Endothelial cell (in vitro differentiated cells): ENCODE data around the gene CARD11. TPM values are rescaled to one million over a fixed set of nuclear protein-coding genes. Genes with fewer than 3 reads are reported as not detected.

ENCODE experiments used
- DNase-seq: peaks from one replicate; pipeline ENCODE4 v3.0.0; 2021; ENCODE audit warnings: low spot score
- H3K27ac Mint-ChIP-seq: one replicate; pipeline ENCODE4 v1.8.0; 2021; ENCODE audit warnings: mixed read lengths, inconsistent platforms; ENCODE audit not compliant: unreplicated experiment
- H3K27me3 Mint-ChIP-seq: one replicate; pipeline ENCODE4 v1.8.0; 2021; ENCODE audit warnings: mild to moderate bottlenecking, moderate library complexity, mixed read lengths, inconsistent platforms; ENCODE audit not compliant: unreplicated experiment
- H3K36me3 Mint-ChIP-seq: one replicate; pipeline ENCODE4 v1.8.0; 2021; ENCODE audit warnings: mild to moderate bottlenecking, low read depth, mixed read lengths, inconsistent platforms; ENCODE audit not compliant: unreplicated experiment
- H3K4me1 Mint-ChIP-seq: one replicate; pipeline ENCODE4 v1.8.0; 2021; ENCODE audit warnings: mild to moderate bottlenecking, mixed read lengths, inconsistent platforms; ENCODE audit not compliant: unreplicated experiment
- H3K4me3 Mint-ChIP-seq: one replicate; pipeline ENCODE4 v1.8.0; 2021; ENCODE audit warnings: mild to moderate bottlenecking, mixed read lengths, inconsistent platforms; ENCODE audit not compliant: unreplicated experiment
- H3K9me3 Mint-ChIP-seq: one replicate; pipeline ENCODE4 v1.8.0; 2021; ENCODE audit warnings: mixed read lengths, inconsistent platforms; ENCODE audit not compliant: unreplicated experiment
- total RNA-seq: library from RNA; stranded (reverse); fragmentation: NEBNext Ultra II Directional; extraction: Animal tissue kit (Norgen Biotek cat#: 25700); gene quantifications from one replicate; pipeline ENCODE4 v1.2.1, GENCODE V29; 2021; ENCODE audit not compliant: unreplicated experiment
- TF ChIP-seq, protein P1 (sequence below): fragments of 200-600 bp; sonication (generic); IDR thresholded peaks from one replicate; pipeline ENCODE4 v1.5.0; 2021; ENCODE audit warnings: antibody characterized with exemption; ENCODE audit not compliant: unreplicated experiment

CARD11 gene
- total RNA-seq, 1 donor from 2014 or later, result 3.9 TPM

DNA sequence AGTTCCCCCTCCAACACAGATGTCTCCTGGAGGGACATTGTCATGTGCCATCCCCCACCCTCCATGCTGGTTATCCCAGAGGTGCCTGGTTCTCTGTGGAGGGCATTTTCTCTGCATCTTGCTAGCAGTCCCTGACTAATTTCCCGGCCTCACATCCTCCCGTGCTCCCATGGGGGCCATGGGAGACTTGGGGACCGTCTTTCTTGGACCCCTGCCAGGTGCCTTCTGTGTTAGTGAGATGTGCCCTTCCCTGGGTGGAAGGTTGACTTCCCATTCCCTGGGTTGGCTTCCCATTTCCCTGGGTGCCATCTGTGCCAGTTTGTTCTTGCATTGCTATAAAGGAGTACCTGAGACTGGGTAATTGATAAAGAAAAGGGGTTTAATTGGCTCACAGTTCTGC, 177.1 kb downstream of the CARD11 start:
- Mint-ChIP-seq H3K27me3 (peaks cover 6% of the 10 kb centered on the region), H3K27ac (no peak overlapping the region), H3K9me3 (no peaks in the 10 kb centered on the region), H3K4me1 (peaks cover 24% of the 10 kb centered on the region), H3K4me3 (no peak overlapping the region), H3K36me3 (no peaks in the 10 kb centered on the region)
- TF ChIP-seq, protein P1, sequence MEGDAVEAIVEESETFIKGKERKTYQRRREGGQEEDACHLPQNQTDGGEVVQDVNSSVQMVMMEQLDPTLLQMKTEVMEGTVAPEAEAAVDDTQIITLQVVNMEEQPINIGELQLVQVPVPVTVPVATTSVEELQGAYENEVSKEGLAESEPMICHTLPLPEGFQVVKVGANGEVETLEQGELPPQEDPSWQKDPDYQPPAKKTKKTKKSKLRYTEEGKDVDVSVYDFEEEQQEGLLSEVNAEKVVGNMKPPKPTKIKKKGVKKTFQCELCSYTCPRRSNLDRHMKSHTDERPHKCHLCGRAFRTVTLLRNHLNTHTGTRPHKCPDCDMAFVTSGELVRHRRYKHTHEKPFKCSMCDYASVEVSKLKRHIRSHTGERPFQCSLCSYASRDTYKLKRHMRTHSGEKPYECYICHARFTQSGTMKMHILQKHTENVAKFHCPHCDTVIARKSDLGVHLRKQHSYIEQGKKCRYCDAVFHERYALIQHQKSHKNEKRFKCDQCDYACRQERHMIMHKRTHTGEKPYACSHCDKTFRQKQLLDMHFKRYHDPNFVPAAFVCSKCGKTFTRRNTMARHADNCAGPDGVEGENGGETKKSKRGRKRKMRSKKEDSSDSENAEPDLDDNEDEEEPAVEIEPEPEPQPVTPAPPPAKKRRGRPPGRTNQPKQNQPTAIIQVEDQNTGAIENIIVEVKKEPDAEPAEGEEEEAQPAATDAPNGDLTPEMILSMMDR, result no peak
- no peak for DNase-seq

DNA sequence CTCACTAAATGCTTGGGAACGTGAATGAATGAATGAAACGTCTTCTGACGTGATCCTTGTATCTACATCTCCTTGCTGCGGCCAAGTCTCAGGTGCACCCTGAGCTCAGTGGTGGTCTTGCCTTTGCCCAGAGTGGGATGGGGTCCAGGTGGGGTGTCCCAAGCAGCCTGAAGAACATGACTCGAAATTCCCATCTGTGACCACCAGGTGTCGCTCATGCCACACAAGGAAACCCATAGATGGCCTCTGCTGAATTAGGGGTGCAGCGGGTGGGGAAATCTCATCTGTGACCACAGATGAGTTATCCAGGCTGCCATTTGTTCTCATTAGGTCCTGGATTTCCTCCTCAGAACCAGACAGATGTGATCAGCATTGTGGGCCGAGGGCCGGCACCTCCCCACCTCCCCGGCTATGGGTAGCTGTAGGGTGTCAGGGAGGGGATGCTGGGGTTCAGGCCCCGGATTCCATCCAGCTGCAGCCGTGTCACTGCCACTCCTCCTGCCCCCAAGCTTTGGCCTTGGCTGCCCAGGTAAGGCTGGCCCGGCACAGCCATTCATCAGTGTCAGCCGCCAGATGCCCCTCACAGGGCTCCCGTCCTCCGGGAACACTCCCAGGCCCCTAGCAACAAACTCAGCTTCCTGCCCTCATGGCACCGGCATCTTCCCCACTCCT, 178.5 kb downstream of the CARD11 start:
- peaks cover 6% of the 10 kb centered on the region for H3K27me3 Mint-ChIP-seq
- TF ChIP-seq, protein P1, result peak; percentile 96
- H3K9me3 Mint-ChIP-seq, result no peaks in the 10 kb centered on the region
- no peak overlapping the region for H3K4me3 Mint-ChIP-seq
- H3K27ac Mint-ChIP-seq, result peak overlapping the region; percentile 75
- H3K36me3 Mint-ChIP-seq, result no peaks in the 10 kb centered on the region
- peaks cover 17% of the 10 kb centered on the region for H3K4me1 Mint-ChIP-seq
- peak; percentile 66 for DNase-seq

DNA sequence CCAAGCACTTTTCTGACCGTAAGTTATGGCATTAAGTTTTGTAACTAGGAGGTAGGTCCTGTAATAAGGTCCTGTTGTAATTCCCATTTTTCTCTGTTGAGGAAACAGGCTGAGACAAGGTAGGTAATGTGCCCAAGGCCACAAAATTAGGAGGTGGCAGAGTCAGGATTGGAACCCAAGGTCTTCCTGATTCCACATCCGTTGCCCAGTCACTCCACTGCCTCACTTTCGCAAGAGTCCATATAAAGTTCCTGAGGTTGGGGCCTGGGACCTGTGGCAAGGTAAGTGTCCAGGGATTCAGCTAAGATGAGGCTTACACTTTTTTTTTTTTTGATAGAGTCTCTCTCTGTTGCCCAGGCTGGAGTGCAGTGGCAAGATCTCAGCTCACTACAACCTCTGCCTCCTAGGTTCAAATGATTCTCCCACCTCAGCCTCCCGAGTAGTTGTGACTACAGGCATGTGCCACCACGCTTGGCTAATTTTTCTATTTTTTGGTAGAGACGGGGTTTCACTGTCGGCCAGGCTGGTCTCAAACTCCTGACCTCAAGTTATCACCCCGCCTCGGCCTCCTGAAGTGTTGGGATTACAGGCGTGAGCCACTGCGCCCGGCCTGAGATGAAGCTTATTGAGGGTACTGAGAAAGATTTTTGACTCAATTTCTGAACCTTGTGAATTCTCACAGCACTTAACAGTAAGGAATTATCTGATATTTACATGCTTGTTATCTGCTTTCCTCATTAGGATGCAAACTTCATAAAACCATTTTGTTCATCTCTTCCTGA, 179.3 kb downstream of the CARD11 start:
- Mint-ChIP-seq H3K4me1 (peaks cover 17% of the 10 kb centered on the region), H3K4me3 (no peak overlapping the region), H3K27me3 (peaks cover 6% of the 10 kb centered on the region), H3K27ac (peak overlapping the region; percentile 88), H3K9me3 (no peaks in the 10 kb centered on the region), H3K36me3 (no peaks in the 10 kb centered on the region)
- DNase-seq, result no peak
- TF ChIP-seq, protein P1, result no peak

DNA sequence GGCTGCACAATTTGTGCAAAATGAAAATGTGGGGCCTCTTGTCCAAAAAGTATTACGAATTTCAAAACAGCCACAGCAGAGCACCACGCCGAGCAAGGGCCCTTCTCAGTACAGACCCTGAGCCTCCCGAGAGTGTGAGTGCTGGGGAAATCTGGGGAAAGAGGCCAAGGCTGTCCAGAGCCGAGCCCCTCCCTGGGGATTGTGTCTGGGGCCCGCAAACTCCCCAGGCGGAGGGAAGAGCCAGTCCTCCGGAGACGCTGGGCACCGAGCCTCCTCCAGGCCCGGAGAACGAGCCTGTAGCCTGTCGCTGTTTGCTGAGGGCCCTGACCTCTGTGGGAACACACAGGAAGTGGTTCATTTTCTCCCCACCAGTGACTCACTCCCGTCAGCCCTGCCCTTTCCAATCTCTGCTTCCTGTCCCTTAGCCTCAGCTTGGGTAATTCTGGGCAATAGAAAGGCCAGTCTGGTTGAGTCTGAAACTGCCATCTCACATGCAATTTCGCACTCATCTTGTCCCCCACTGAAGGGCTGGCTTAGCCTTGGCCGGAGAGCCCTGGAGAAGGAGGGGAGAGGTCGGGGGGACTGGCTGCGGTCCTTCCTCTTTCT, 180.1 kb downstream of the CARD11 start:
- H3K4me3 Mint-ChIP-seq, result no peak overlapping the region
- peaks cover 6% of the 10 kb centered on the region for H3K27me3 Mint-ChIP-seq
- peak; percentile 37 for DNase-seq
- H3K9me3 Mint-ChIP-seq, result no peaks in the 10 kb centered on the region
- TF ChIP-seq, protein P1, result no peak
- no peaks in the 10 kb centered on the region for H3K36me3 Mint-ChIP-seq
- H3K4me1 Mint-ChIP-seq, result peaks cover 17% of the 10 kb centered on the region
- H3K27ac Mint-ChIP-seq, result peak overlapping the region; percentile 88
